KMS-11 (cell line): ENCODE measurements around the gene SBK1.

Experiments used
- H2AFZ ChIP-seq: fragments of 200-600 bp; sonication (generic); 2 replicates; pipeline ENCODE4 v1.6.1; 2016; ENCODE audit warnings: antibody characterized with exemption, mixed run types, low read depth
- H3K27ac ChIP-seq: fragments of 200-600 bp; sonication (generic); 2 replicates; pipeline ENCODE4 v1.6.1; 2016; ENCODE audit warnings: mild to moderate bottlenecking, mixed run types
- H3K27me3 ChIP-seq: fragments of 200-600 bp; sonication (generic); 2 replicates; pipeline ENCODE4 v1.6.1; 2017; ENCODE audit warnings: mild to moderate bottlenecking, low read depth, mixed run types, moderate library complexity; ENCODE audit not compliant: insufficient read depth
- H3K36me3 ChIP-seq: fragments of 200-600 bp; sonication (generic); 2 replicates; pipeline ENCODE4 v1.6.1; 2017; ENCODE audit warnings: mild to moderate bottlenecking, mixed run types; ENCODE audit not compliant: insufficient read depth
- H3K4me1 ChIP-seq: fragments of 200-600 bp; sonication (generic); 2 replicates; pipeline ENCODE4 v1.6.1; 2016; ENCODE audit warnings: mild to moderate bottlenecking, low read depth, mixed run types; ENCODE audit not compliant: poor library complexity, severe bottlenecking
- H3K4me2 ChIP-seq: fragments of 200-600 bp; sonication (generic); 2 replicates; pipeline ENCODE4 v1.7.0; 2016; ENCODE audit warnings: mild to moderate bottlenecking, mixed run types
- H3K4me3 ChIP-seq: fragments of 200-600 bp; sonication (generic); IDR thresholded peaks from 2 replicates; pipeline ENCODE4 v1.6.1; 2017; ENCODE audit warnings: low read depth, low read length, mixed read lengths; ENCODE audit not compliant: insufficient read depth
- H3K79me2 ChIP-seq: fragments of 200-600 bp; sonication (generic); 2 replicates; pipeline ENCODE4 v1.6.1; 2016; ENCODE audit warnings: low read depth, mixed run types; ENCODE audit not compliant: insufficient read depth
- H3K9ac ChIP-seq: fragments of 200-600 bp; sonication (generic); 2 replicates; pipeline ENCODE4 v1.6.1; 2016; ENCODE audit warnings: mild to moderate bottlenecking, mixed run types
- H4K20me1 ChIP-seq: fragments of 200-600 bp; sonication (generic); 2 replicates; pipeline ENCODE4 v1.6.1; 2016; ENCODE audit warnings: mild to moderate bottlenecking, mixed run types; ENCODE audit not compliant: insufficient read depth
- TF ChIP-seq, protein P1 (sequence below): fragments of 200-600 bp; sonication (generic); conservative IDR thresholded peaks from 2 replicates; pipeline ENCODE4 v1.6.1; 2017; ENCODE audit warnings: low read depth, mild to moderate bottlenecking, antibody characterized with exemption, low read length, moderate library complexity, mixed read lengths

Gene SBK1

DNA sequence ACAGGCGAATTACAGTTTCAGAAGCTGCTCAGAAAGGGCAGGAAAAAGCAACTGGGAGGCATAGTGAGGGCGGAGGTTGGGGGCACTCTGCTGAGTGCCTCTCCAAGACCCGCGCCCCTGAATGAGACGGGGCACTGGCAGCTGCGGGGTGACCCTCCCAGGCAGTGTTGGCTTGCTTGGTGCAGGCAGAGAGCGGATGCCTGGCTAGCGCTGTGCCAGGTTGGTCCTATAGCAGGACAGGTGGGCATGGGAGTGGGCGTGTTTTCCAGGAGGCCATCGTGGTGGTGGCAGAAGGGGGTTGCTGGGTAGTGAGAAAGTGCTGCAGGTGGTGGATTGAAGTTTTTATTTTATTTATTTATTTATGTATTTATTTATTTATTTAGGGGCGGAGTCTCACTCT lies 16.0 kb upstream of the SBK1 start:
- peaks cover 4% of the 10 kb centered on the region for H3K4me1 ChIP-seq
- H3K27me3 ChIP-seq: peaks cover 48% of the 10 kb centered on the region
- H3K9ac ChIP-seq: no peak overlapping the region
- H3K4me3 ChIP-seq: no peak overlapping the region
- TF ChIP-seq, protein P1, sequence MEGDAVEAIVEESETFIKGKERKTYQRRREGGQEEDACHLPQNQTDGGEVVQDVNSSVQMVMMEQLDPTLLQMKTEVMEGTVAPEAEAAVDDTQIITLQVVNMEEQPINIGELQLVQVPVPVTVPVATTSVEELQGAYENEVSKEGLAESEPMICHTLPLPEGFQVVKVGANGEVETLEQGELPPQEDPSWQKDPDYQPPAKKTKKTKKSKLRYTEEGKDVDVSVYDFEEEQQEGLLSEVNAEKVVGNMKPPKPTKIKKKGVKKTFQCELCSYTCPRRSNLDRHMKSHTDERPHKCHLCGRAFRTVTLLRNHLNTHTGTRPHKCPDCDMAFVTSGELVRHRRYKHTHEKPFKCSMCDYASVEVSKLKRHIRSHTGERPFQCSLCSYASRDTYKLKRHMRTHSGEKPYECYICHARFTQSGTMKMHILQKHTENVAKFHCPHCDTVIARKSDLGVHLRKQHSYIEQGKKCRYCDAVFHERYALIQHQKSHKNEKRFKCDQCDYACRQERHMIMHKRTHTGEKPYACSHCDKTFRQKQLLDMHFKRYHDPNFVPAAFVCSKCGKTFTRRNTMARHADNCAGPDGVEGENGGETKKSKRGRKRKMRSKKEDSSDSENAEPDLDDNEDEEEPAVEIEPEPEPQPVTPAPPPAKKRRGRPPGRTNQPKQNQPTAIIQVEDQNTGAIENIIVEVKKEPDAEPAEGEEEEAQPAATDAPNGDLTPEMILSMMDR: no peak
- no peaks in the 10 kb centered on the region for H4K20me1 ChIP-seq
- no peaks in the 10 kb centered on the region for H3K36me3 ChIP-seq
- no peak overlapping the region for H3K4me2 ChIP-seq
- no peak overlapping the region for H2AFZ ChIP-seq
- no peak overlapping the region for H3K27ac ChIP-seq
- no peaks in the 10 kb centered on the region for H3K79me2 ChIP-seq

DNA sequence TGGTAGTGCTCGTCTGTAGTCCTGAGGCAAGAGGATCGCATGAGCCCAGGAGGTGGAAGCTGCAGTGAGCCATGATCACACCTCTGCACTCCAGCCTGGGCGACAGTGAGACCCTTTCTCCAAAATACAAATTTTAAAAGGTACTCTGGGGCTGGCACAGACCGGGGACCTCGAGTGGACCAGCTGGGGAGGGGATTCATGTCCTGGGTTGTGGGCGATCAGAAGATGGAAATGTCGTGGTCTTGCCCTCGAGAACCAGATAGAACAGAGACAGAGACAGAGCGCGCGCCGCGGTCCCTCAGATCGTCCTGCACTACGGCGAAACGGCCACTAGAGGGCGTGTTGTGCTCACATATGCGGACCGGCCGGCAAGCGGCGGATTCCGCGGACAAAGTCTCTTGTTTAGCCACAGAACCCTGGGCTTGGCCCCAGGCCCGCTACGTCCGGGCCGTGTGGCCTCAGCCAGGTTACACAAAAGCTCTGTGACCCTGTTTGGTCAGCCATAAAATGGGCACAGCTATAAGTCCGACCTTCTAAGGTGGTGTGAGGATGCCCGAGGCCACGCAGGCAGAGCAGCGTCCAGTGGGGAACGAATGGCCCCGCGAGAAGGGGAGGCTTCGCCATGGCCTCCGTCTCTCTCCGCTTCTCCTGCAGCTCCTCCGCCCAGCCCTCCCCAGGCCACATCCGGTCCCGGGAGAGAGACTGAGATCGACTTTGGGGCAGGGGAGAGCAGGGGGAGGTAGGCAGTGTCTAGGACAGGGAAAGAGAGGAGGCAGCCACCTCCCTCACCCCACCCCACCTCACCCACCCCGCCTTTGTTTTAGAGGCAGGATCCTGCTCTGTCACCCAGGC lies 14.6 kb upstream of the SBK1 start:
- Histone ChIP-seq H3K27me3 (peaks cover 46% of the 10 kb centered on the region), H3K4me3 (no peak overlapping the region), H3K4me1 (peaks cover 4% of the 10 kb centered on the region), H3K79me2 (no peaks in the 10 kb centered on the region), H3K36me3 (no peaks in the 10 kb centered on the region), H3K4me2 (peak overlapping the region; percentile 93), H3K27ac (no peak overlapping the region), H4K20me1 (no peaks in the 10 kb centered on the region), H2AFZ (peak overlapping the region; percentile 96), H3K9ac (peak overlapping the region; percentile 34; the same call in 1 of the 2 replicates)
- TF ChIP-seq, protein P1: peak; percentile 99

DNA sequence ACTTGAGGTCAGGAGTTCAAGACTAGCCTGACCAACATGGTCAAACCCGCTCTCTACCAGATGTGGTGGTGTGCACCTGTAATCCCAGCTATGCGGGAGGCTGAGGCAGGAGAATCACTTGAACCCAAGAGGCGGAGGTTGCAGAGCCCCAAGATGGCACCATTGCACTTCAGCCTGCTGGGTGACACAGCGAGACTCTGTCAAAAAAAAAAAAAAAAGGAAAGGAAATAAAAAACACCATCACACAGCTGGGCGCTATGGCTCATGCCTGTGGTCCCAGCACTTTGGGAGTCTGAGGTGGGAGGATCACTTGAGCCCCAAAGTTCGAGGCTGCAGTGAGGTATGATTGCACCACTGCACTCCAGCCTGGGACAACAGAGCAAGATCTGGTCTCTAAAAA lies 13.3 kb upstream of the SBK1 start:
- TF ChIP-seq, protein P1: no peak
- Histone ChIP-seq H3K9ac (no peak overlapping the region), H3K4me2 (no peak overlapping the region), H3K36me3 (no peaks in the 10 kb centered on the region), H3K27ac (no peak overlapping the region), H2AFZ (no peak overlapping the region), H3K4me1 (peaks cover 4% of the 10 kb centered on the region), H3K4me3 (no peak overlapping the region), H3K79me2 (no peaks in the 10 kb centered on the region), H4K20me1 (no peaks in the 10 kb centered on the region), H3K27me3 (peaks cover 35% of the 10 kb centered on the region)

DNA sequence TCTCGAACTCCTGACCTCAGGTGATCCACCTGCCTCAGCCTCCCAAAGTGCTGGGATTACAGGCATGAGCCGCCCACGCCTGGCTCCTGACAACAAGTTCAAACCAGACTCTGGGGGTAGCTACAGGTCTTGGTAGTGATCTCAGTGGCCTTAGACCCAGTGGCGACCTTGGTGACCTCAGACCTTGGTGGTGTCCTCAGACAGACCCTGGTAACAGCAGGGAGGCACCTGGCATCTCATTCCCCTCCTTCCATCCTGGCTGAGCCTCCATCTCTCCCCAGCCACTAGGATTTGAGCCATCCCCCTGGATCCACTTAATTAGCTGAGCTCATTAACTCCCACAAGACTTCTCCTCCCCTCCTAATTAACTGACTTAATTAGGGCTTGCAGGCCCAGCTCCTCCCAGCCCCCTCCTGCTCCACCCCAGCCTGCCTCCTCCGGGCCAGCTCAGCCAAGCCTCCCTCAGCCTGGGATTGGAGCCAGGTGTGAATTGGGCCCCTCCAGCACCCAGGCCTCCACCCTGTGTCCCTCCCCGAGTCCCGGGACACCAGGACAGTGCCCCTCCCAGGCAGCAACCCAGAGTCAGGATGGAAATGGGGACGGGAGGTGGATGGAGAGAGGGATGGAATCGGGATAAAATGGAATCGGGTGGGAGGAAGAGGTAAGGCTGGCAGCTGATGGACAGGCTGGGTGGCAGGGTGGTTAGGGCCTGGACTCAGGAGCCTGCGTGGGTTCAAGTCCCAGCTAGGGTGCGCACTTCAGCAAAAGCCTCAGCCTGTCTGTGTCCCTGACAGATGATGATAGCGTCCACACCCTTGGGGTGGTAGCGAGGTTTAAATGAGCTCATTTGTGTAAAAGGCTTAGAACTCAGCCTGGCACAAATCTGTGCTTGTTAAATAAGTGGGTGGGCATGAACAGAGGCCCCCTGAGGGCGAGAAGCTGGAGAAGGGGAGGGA lies 11.2 kb upstream of the SBK1 start:
- Histone ChIP-seq H3K27me3 (peaks cover 13% of the 10 kb centered on the region; the same call in 1 of the 2 replicates), H3K4me3 (no peak overlapping the region), H3K27ac (no peak overlapping the region), H3K9ac (no peak overlapping the region), H3K4me2 (no peak overlapping the region), H4K20me1 (no peaks in the 10 kb centered on the region), H2AFZ (no peak overlapping the region), H3K4me1 (peaks cover 4% of the 10 kb centered on the region), H3K36me3 (no peaks in the 10 kb centered on the region), H3K79me2 (no peaks in the 10 kb centered on the region)
- TF ChIP-seq, protein P1: no peak
